Glomerular endothelial cell (primary cell): ENCODE measurements around the gene GRM2. TPM values are rescaled to one million over a fixed set of nuclear protein-coding genes. Genes with fewer than 3 reads are reported as not detected.

ENCODE experiments used
- total RNA-seq: library from RNA; depleted of rRNA; stranded (reverse); fragments of >200 nt; gene quantifications from 2 replicates; pipeline ENCODE4 v1.2.3, GENCODE V29; 2015

Gene GRM2
- total RNA-seq, 1 donor from 2014 or later = 0.12 TPM

Other genes starting within 250 kb of the GRM2 start
- gene DCAF1, start 207.1 kb upstream of the GRM2 start, total RNA-seq = 10.2 and 12.7 TPM in 2 replicates
- 12.5 and 28.0 TPM in 2 replicates for gene RAD54L2, start 168.3 kb upstream of the GRM2 start, total RNA-seq
- gene TEX264, start 35.8 kb upstream of the GRM2 start, total RNA-seq = 58.8 and 76.4 TPM in 2 replicates
- gene IQCF6, start 72.2 kb downstream of the GRM2 start, total RNA-seq = not detected in 2 replicates
- gene IQCF2, start 154.5 kb downstream of the GRM2 start, total RNA-seq = not detected in 2 replicates
- not detected in 2 replicates for gene IQCF5, start 168.5 kb downstream of the GRM2 start, total RNA-seq
- gene IQCF1, start 196.3 kb downstream of the GRM2 start, total RNA-seq = not detected in 2 replicates
- 13.5 and 17.2 TPM in 2 replicates for gene RRP9, start 234.8 kb downstream of the GRM2 start, total RNA-seq
- 11.7 and 12.8 TPM in 2 replicates for gene PARP3, start 235.3 kb downstream of the GRM2 start, total RNA-seq
- 0.06 TPM in 1 of 2 replicates, not detected in the other for gene GPR62, start 248.3 kb downstream of the GRM2 start, total RNA-seq